GM23248 (cell line): ENCODE measurements around the gene BCHE.

Source experiments
- EZH2 ChIP-seq: fragments of 200-600 bp; sonication (generic); IDR thresholded peaks from 2 replicates; pipeline ENCODE4 v1.6.1; 2018; ENCODE audit warnings: antibody characterized with exemption, mild to moderate bottlenecking; ENCODE audit not compliant: insufficient read depth, poor library complexity, severe bottlenecking
- EZH2phosphoT487 ChIP-seq: fragments of 200-600 bp; sonication (generic); IDR thresholded peaks from 2 replicates; pipeline ENCODE4 v1.6.1; 2018; ENCODE audit warnings: antibody characterized with exemption, moderate library complexity, mild to moderate bottlenecking, low read depth; ENCODE audit not compliant: insufficient read depth

DNA sequence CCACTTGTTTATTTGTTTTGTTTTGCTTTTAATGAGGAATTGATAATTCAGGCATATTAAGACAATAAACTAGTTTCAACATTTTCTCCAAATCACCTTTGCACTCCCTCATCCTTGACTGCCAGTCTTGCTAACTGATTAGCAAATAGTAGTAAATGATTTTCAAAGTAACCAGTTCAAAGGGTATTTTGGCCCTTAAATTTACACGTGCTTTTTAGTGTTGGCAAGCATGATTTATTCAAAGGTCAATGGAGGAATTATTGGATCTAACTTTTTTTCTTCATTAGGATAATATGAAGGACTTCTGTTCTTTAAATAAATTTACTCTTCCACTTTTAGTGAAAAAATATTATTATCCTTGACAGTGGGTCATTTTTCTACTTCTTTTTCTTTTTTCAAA, 53.8 kb downstream of the BCHE start:
- no peak for TF ChIP-seq EZH2phosphoT487
- no peak for TF ChIP-seq EZH2
